GM12873 (cell line): ENCODE data around the gene AP5S1.

Source experiments
- TF ChIP-seq, protein P1 (sequence below): IDR thresholded peaks from 2 replicates; pipeline ENCODE4 v1.5.1; 2012; ENCODE audit warnings: low read depth, mild to moderate bottlenecking, moderate library complexity, low read length, control low read depth; ENCODE audit not compliant: insufficient read depth; ENCODE audit errors: missing control alignments

AP5S1 gene

GRCh38 chr20:3876000-3876399 lies 55.7 kb downstream of the AP5S1 start:
- TF ChIP-seq, protein P1, sequence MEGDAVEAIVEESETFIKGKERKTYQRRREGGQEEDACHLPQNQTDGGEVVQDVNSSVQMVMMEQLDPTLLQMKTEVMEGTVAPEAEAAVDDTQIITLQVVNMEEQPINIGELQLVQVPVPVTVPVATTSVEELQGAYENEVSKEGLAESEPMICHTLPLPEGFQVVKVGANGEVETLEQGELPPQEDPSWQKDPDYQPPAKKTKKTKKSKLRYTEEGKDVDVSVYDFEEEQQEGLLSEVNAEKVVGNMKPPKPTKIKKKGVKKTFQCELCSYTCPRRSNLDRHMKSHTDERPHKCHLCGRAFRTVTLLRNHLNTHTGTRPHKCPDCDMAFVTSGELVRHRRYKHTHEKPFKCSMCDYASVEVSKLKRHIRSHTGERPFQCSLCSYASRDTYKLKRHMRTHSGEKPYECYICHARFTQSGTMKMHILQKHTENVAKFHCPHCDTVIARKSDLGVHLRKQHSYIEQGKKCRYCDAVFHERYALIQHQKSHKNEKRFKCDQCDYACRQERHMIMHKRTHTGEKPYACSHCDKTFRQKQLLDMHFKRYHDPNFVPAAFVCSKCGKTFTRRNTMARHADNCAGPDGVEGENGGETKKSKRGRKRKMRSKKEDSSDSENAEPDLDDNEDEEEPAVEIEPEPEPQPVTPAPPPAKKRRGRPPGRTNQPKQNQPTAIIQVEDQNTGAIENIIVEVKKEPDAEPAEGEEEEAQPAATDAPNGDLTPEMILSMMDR, result no peak

DNA sequence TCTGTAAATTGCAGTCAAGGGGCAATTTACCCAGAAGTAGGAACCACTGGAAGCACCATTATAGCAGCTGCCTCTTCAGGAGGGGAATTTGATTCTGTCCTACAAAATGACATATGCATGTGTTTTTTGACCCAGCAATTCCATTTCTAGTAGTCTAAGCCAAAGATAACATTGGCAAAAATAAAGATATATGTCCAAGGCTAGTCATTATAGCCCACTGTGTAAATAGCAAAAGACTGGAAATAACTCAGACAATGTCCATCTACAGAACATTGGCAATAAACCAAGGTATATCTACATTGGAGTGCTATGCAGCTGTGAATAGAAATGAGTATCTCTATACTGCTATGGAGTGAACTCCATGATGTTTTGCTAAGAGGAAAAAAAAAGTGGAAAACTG lies 56.3 kb downstream of the AP5S1 start:
- TF ChIP-seq, protein P1, result no peak
